M059J (cell line): ENCODE results near the gene ACAD11. TPM values are rescaled to one million over a fixed set of nuclear protein-coding genes. Genes with fewer than 3 reads are reported as not detected.
A peak's percentile ranks its signal among the peaks of the same experiment; 100 is the strongest.
"Not testable (repeated sequence)": the region's sequence is repeated elsewhere in the genome, so short reads cannot be mapped to it uniquely, and the experiment has no call there.

Source experiments
- DNase-seq: peaks from one replicate; pipeline ENCODE4 v3.0.0-alpha.2; 2012; ENCODE audit warnings: low read depth
- total RNA-seq: library from RNA; depleted of rRNA; stranded (reverse); fragments of >200 nt; shearing (Covaris generic); gene quantifications from 2 replicates; pipeline ENCODE4 v1.2.3, GENCODE V29; 2014

The ACAD11 gene
- total RNA-seq, 1 experiment from 2014 or later = 14.6 TPM

- DNase-seq = no peak
Measured at GRCh38 chr3:132605374-132605792, 54.2 kb downstream of the ACAD11 start.

- not testable (repeated sequence) for DNase-seq
Measured at GRCh38 chr3:132600614-132601013, 59.0 kb downstream of the ACAD11 start.

GRCh38 chr3:132598181-132598580, 61.4 kb downstream of the ACAD11 start:
- no peak for DNase-seq

- no peak for DNase-seq
Measured at GRCh38 chr3:132597660-132598059, 61.9 kb downstream of the ACAD11 start.

- no peak for DNase-seq
Measured at GRCh38 chr3:132596816-132597433, 62.7 kb downstream of the ACAD11 start, which contains the start of gene ACKR4. Gene ACKR4, plus strand, starts transcription at chr3:132597270. Its CDS starts 3,128 bp downstream, at chr3:132600398.

- DNase-seq = no peak
Measured at GRCh38 chr3:132596326-132596725, 63.3 kb downstream of the ACAD11 start.

- DNase-seq = peak; percentile 61
Measured at GRCh38 chr3:132595014-132595413, 64.6 kb downstream of the ACAD11 start.

- no peak for DNase-seq
Measured at GRCh38 chr3:132594498-132594897, 65.1 kb downstream of the ACAD11 start.

- peak; percentile 85 for DNase-seq
Measured at GRCh38 chr3:132593947-132594323, 65.7 kb downstream of the ACAD11 start.

GRCh38 chr3:132593241-132593946, 66.2 kb downstream of the ACAD11 start:
- no peak for DNase-seq

- no peak for DNase-seq
Measured at GRCh38 chr3:132592216-132592615, 67.4 kb downstream of the ACAD11 start.

GRCh38 chr3:132587401-132587800, 72.2 kb downstream of the ACAD11 start:
- DNase-seq = no peak

GRCh38 chr3:132573797-132574211, 85.8 kb downstream of the ACAD11 start:
- DNase-seq = no peak

- no peak for DNase-seq
Measured at GRCh38 chr3:132570016-132570415, 89.6 kb downstream of the ACAD11 start.

- DNase-seq = no peak
Measured at GRCh38 chr3:132569580-132569979, 90.0 kb downstream of the ACAD11 start.

GRCh38 chr3:132569153-132569552, 90.5 kb downstream of the ACAD11 start:
- peak; percentile 7 for DNase-seq

GRCh38 chr3:132568422-132568821, 91.2 kb downstream of the ACAD11 start:
- DNase-seq = no peak

- DNase-seq = no peak
Measured at GRCh38 chr3:132564070-132564465, 95.5 kb downstream of the ACAD11 start.

GRCh38 chr3:132563420-132564069, 96.1 kb downstream of the ACAD11 start:
- no peak for DNase-seq

GRCh38 chr3:132561003-132561402, 98.6 kb downstream of the ACAD11 start:
- DNase-seq = no peak

- no peak for DNase-seq
Measured at GRCh38 chr3:132556508-132557159, 103.0 kb downstream of the ACAD11 start.

GRCh38 chr3:132556036-132556386, 103.6 kb downstream of the ACAD11 start:
- DNase-seq = not testable (repeated sequence)
